Panc1 (cell line): ENCODE results near the gene APOB. TPM values are rescaled to one million over a fixed set of nuclear protein-coding genes. Genes with fewer than 3 reads are reported as not detected.

Experiments used
- ATAC-seq: fragments of 200-7000 bp; cut with Tn5 transposase; 2 replicates; pipeline ENCODE4 v1.9.1; 2020; ENCODE audit warnings: mild to moderate bottlenecking, moderate library complexity
- BruUV-seq: library from RNA; stranded (reverse); fragments of 400-500 nt; replicated peaks from 2 replicates; lab custom pipeline; 2021; lab: Mats Ljungman, UMichigan
- CTCF ChIA-PET: fragments of 300-600 bp; sonication (Branson Sonifier 250); formaldehyde crosslinking; loops from one replicate; lab custom pipeline; 2022; ENCODE audit warnings: antibody characterized with exemption; lab: Charles Lee
- POLR2A ChIA-PET: fragments of 300-600 bp; sonication (Branson Sonifier 250); formaldehyde crosslinking; loops from one replicate; lab custom pipeline; 2022; ENCODE audit warnings: antibody characterized with exemption; lab: Charles Lee
- DNase-seq: peaks from one replicate; pipeline ENCODE4 v3.0.0-alpha.2; 2010; ENCODE audit warnings: low read depth, low spot score
- H3K27ac ChIP-seq: 2 replicates; pipeline ENCODE4 v1.5.1; 2011; ENCODE audit warnings: mild to moderate bottlenecking, low read length, inconsistent platforms
- H3K27me3 ChIP-seq: fragments of 200-500 bp; sonication (Bioruptor generic); 2 replicates; pipeline ENCODE4 v1.6.0; 2014; ENCODE audit warnings: low read length, inconsistent platforms; ENCODE audit not compliant: control insufficient read depth, insufficient read depth
- H3K36me3 ChIP-seq: fragments of 200-500 bp; sonication (Bioruptor generic); 2 replicates; pipeline ENCODE4 v1.5.1; 2014; ENCODE audit warnings: inconsistent platforms, mild to moderate bottlenecking, low read length, moderate library complexity; ENCODE audit not compliant: control insufficient read depth, insufficient read depth
- H3K4me1 ChIP-seq: 2 replicates; pipeline ENCODE4 v1.5.1; 2011; ENCODE audit warnings: inconsistent platforms, mild to moderate bottlenecking, low read length, moderate library complexity; ENCODE audit not compliant: control insufficient read depth, insufficient read depth
- H3K4me3 ChIP-seq, 2 experiments: 2 replicates each; pipeline ENCODE4 v1.5.1; 2011 to 2012; ENCODE audit warnings: low read depth in 2 of 2, low read length in 2 of 2, mild to moderate bottlenecking in 2 of 2, inconsistent platforms in 1 of 2, moderate library complexity in 1 of 2
- H3K9me3 ChIP-seq: fragments of 200-500 bp; sonication (Bioruptor generic); 2 replicates; pipeline ENCODE4 v1.5.1; 2014; ENCODE audit warnings: low read depth, mild to moderate bottlenecking, inconsistent platforms, low read length, moderate library complexity; ENCODE audit not compliant: control insufficient read depth, insufficient read depth
- CTCF ChIP-seq: fragments of 450-650 bp; IDR thresholded peaks from 2 replicates; pipeline ENCODE4 v1.5.1; 2017; ENCODE audit warnings: mild to moderate bottlenecking
- POLR2AphosphoS5 ChIP-seq: IDR thresholded peaks from 2 replicates; pipeline ENCODE4 v1.6.1; 2012; ENCODE audit warnings: mild to moderate bottlenecking, low read depth, low read length, moderate library complexity
- REST ChIP-seq, 2 experiments: IDR thresholded peaks; 2 replicates each; pipeline ENCODE4 v1.6.1; 2011 to 2012; ENCODE audit warnings: low read depth in 2 of 2, control low read depth in 1 of 2, low read length in 1 of 2, mild to moderate bottlenecking in 1 of 2, moderate library complexity in 1 of 2; ENCODE audit not compliant: insufficient read depth in 1 of 2
- SIN3A ChIP-seq: IDR thresholded peaks from 2 replicates; pipeline ENCODE4 v1.6.1; 2012; ENCODE audit warnings: low read depth, mild to moderate bottlenecking, low read length, moderate library complexity, borderline replicate concordance; ENCODE audit not compliant: insufficient read depth
- TCF7L2 ChIP-seq: IDR thresholded peaks from 2 replicates; pipeline ENCODE4 v1.6.1; 2011; ENCODE audit warnings: mild to moderate bottlenecking, low read depth, low read length, inconsistent platforms
- in situ Hi-C: cut with HindIII; loops from 2 replicates; pipeline ENCODE4 v1.10.0; 2016; ENCODE audit warnings: low sequenced_read_pairs, low pct_unique_long_range_greater_than_20kb
- intact Hi-C: fragments of 100-400 bp; cut with micrococcal nuclease; formaldehyde crosslinking; loops from one replicate; pipeline ENCODE4 v1.10.0; 2022; ENCODE audit not compliant: unreplicated experiment
- total RNA-seq: library from RNA; stranded (reverse); gene quantifications from one replicate; pipeline ENCODE4 v1.2.1, GENCODE V29; 2021; ENCODE audit not compliant: unreplicated experiment

APOB gene
- total RNA-seq, 1 experiment from 2014 or later = 1.2 TPM

GRCh38 chr2:21042958-21043743 is 722 bp downstream of the APOB start:
- TF ChIP-seq POLR2AphosphoS5 (no peak), CTCF (peak; percentile 97), REST (IDR thresholded peaks at IDR 0.05; ENCODE audit: insufficient read depth in 1 of 2, low read depth in 2 of 2, low read length in 1 of 2) (no peak), SIN3A (no peak), TCF7L2 (no peak)
- ChIA-PET POLR2A (no interaction called here), CTCF (interaction anchor here (0.7 kb wide), 1 partner anchor 100 kb away, joined by 4 read pairs; no protein-coding TSS in a partner anchor)
- BruUV-seq = no TSS peak
- H3K36me3 ChIP-seq = no peaks in the 10 kb centered on the region
- ATAC-seq = peak; percentile 78
- H3K4me3 ChIP-seq = no peak overlapping the region
- peak; percentile 18 for DNase-seq
- intact Hi-C loops = loop anchor here (1.0 kb wide), 1 partner anchor 75 kb away; no protein-coding TSS in a partner anchor
- H3K27me3 ChIP-seq = peaks cover 5% of the 10 kb centered on the region
- H3K27ac ChIP-seq = no peak overlapping the region
- in situ Hi-C loops = no loop called here
- H3K4me1 ChIP-seq = no peaks in the 10 kb centered on the region
- no peaks in the 10 kb centered on the region for H3K9me3 ChIP-seq

- Histone ChIP-seq H3K36me3 (no peaks in the 10 kb centered on the region), H3K4me1 (no peaks in the 10 kb centered on the region), H3K4me3 (no peak overlapping the region), H3K9me3 (no peaks in the 10 kb centered on the region), H3K27me3 (peaks cover 5% of the 10 kb centered on the region), H3K27ac (no peak overlapping the region)
- in situ Hi-C loops = no loop called here
- DNase-seq = no peak
- POLR2A ChIA-PET = no interaction called here
- intact Hi-C loops = no loop called here
- no peak for ATAC-seq
- no peak for TF ChIP-seq POLR2AphosphoS5
- CTCF ChIA-PET = interaction anchor here (0.7 kb wide), 1 partner anchor 99 kb away, joined by 4 read pairs; no protein-coding TSS in a partner anchor
- no TSS peak for BruUV-seq
Observed at GRCh38 chr2:21042708-21042957, 1.2 kb downstream of the APOB start.

- in situ Hi-C loops (no loop called here), intact Hi-C loops (no loop called here)
- TF ChIP-seq REST (IDR thresholded peaks at IDR 0.05; ENCODE audit: insufficient read depth in 1 of 2, low read depth in 2 of 2, low read length in 1 of 2) (no peak), CTCF (no peak)
- Histone ChIP-seq H3K27me3 (peaks cover 5% of the 10 kb centered on the region), H3K27ac (no peak overlapping the region), H3K9me3 (no peaks in the 10 kb centered on the region), H3K36me3 (no peaks in the 10 kb centered on the region), H3K4me1 (no peaks in the 10 kb centered on the region), H3K4me3 (no peak overlapping the region)
- POLR2A ChIA-PET = no interaction called here
- no peak for ATAC-seq
- no TSS peak for BruUV-seq
- CTCF ChIA-PET = interaction anchor here (0.6 to 0.7 kb wide), 2 partner anchors 99 to 400 kb away, joined by 3 to 4 read pairs; no protein-coding TSS in a partner anchor
- DNase-seq = no peak
Observed at GRCh38 chr2:21041943-21042707, 1.7 kb downstream of the APOB start.
